Endodermal cell (in vitro differentiated cells): ENCODE results near the gene ARID4B. TPM values are rescaled to one million over a fixed set of nuclear protein-coding genes. Genes with fewer than 3 reads are reported as not detected.

Experiments used
- DNase-seq: peaks from one replicate; pipeline ENCODE4 v3.0.0-alpha.2; 2017
- H3K27ac ChIP-seq: 2 replicates; pipeline ENCODE4 v1.5.1; 2013; ENCODE audit warnings: mild to moderate bottlenecking, low read depth, low read length, moderate library complexity
- H3K27me3 ChIP-seq: 2 replicates; pipeline ENCODE4 v1.6.1; 2013; ENCODE audit warnings: mild to moderate bottlenecking, low read length, moderate library complexity; ENCODE audit not compliant: insufficient read depth, control insufficient read depth, poor library complexity, severe bottlenecking
- H3K36me3 ChIP-seq: 2 replicates; pipeline ENCODE4 v1.7.0; 2013; ENCODE audit warnings: mild to moderate bottlenecking, low read length, moderate library complexity; ENCODE audit not compliant: control insufficient read depth, insufficient read depth
- H3K4me1 ChIP-seq: one replicate; pipeline ENCODE4 v1.7.0; 2013; ENCODE audit warnings: low read length; ENCODE audit not compliant: control insufficient read depth, insufficient read depth
- H3K4me3 ChIP-seq: 2 replicates; pipeline ENCODE4 v1.5.1; 2013; ENCODE audit warnings: mild to moderate bottlenecking, low read length, moderate library complexity
- H3K9ac ChIP-seq: 2 replicates; pipeline ENCODE4 v1.6.1; 2013; ENCODE audit warnings: mild to moderate bottlenecking, low read length, moderate library complexity; ENCODE audit not compliant: poor library complexity, severe bottlenecking; ENCODE audit errors: extremely low read depth
- H3K9me3 ChIP-seq: 2 replicates; pipeline ENCODE4 v1.6.1; 2013; ENCODE audit warnings: mild to moderate bottlenecking, low read length, moderate library complexity; ENCODE audit not compliant: control insufficient read depth
- H3K27ac Mint-ChIP-seq: 2 replicates; pipeline ENCODE4 v1.8.0; 2020; ENCODE audit warnings: mixed read lengths
- H3K27me3 Mint-ChIP-seq: 2 replicates; pipeline ENCODE4 v1.8.0; 2021; ENCODE audit warnings: mild to moderate bottlenecking, mixed read lengths; ENCODE audit not compliant: insufficient read depth
- H3K36me3 Mint-ChIP-seq: 2 replicates; pipeline ENCODE4 v1.8.0; 2020; ENCODE audit warnings: low read depth, mixed read lengths
- H3K4me1 Mint-ChIP-seq: 2 replicates; pipeline ENCODE4 v1.8.0; 2020; ENCODE audit warnings: mixed read lengths
- H3K4me3 Mint-ChIP-seq: 2 replicates; pipeline ENCODE4 v1.8.0; 2020; ENCODE audit warnings: mild to moderate bottlenecking, moderate library complexity, mixed read lengths
- H3K9me3 Mint-ChIP-seq: 2 replicates; pipeline ENCODE4 v1.8.0; 2020; ENCODE audit warnings: mild to moderate bottlenecking, mixed read lengths
- WGBS, 2 experiments: methylation state at CpG; one replicate each; pipeline versions ENCODE4 v1.1.5 to v1.1.7; 2013; ENCODE audit warnings: missing lambda C conversion rate in 2 of 2, mixed read lengths in 1 of 2; ENCODE audit not compliant: insufficient coverage in 1 of 2, insufficient read length in 1 of 2; 5-methylcytosine and 5-hydroxymethylcytosine counted together
- total RNA-seq, 2 donors: library from RNA; stranded (reverse); fragmentation: NEBNext Ultra II Directional in 1 of 2; extraction: Animal tissue kit (Norgen Biotek cat#: 25700) in 1 of 2; gene quantifications; 2 replicates in 1 of 2; 3 replicates in 1 of 2; pipeline ENCODE4 v1.2.1, GENCODE V29; 2021
- TF ChIP-seq, protein P1 (sequence below): fragments of 200-600 bp; sonication (generic); conservative IDR thresholded peaks from 2 replicates; pipeline ENCODE4 v1.5.0; 2021; ENCODE audit warnings: antibody characterized with exemption, mild to moderate bottlenecking

ARID4B gene
- total RNA-seq, 2 donors from 2014 or later, result 40.6 to 43.1 TPM

DNA sequence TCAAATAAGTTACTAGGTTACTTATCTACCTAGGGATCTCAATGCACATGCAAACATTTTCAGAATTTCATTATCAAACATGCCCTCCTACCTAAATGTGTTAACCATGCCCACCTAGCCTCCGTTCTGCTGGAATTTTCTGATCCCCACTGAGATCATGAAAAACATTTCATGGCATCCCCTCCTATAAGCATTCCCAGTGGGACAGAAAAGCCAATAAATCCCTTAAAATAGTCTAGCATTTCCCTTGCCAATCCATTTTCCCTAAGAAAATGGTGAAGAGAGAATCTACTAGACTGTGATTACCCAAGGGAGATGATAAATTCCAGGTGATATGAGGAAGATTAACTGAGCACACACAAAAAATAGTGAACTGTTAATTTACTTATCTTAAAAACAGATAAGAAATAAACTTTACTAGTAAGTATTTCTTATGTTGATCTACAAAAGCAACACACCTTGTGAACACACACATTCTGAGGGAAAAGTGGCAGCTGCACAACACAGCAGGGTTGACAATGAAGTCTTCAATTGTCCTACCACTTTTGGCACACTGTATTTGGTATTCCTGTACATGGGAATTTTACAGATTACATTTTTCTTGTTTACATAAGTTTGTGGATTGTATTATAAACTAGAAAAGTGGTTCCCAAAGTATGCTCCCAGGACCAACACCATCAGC is 49.6 kb downstream of the ARID4B start:
- Histone ChIP-seq H3K4me1 (peaks cover 10% of the 10 kb centered on the region), H3K9ac (no peak overlapping the region), H3K4me3 (peak overlapping the region; percentile 68), H3K36me3 (no peaks in the 10 kb centered on the region), H3K27ac (no peak overlapping the region), H3K27me3 (no peaks in the 10 kb centered on the region), H3K9me3 (no peaks in the 10 kb centered on the region)
- TF ChIP-seq, protein P1, sequence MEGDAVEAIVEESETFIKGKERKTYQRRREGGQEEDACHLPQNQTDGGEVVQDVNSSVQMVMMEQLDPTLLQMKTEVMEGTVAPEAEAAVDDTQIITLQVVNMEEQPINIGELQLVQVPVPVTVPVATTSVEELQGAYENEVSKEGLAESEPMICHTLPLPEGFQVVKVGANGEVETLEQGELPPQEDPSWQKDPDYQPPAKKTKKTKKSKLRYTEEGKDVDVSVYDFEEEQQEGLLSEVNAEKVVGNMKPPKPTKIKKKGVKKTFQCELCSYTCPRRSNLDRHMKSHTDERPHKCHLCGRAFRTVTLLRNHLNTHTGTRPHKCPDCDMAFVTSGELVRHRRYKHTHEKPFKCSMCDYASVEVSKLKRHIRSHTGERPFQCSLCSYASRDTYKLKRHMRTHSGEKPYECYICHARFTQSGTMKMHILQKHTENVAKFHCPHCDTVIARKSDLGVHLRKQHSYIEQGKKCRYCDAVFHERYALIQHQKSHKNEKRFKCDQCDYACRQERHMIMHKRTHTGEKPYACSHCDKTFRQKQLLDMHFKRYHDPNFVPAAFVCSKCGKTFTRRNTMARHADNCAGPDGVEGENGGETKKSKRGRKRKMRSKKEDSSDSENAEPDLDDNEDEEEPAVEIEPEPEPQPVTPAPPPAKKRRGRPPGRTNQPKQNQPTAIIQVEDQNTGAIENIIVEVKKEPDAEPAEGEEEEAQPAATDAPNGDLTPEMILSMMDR, result no peak
- Mint-ChIP-seq H3K9me3 (no peaks in the 10 kb centered on the region), H3K4me1 (peaks cover 50% of the 10 kb centered on the region), H3K36me3 (no peaks in the 10 kb centered on the region), H3K27ac (peak overlapping the region; percentile 83), H3K4me3 (no peak overlapping the region), H3K27me3 (no peaks in the 10 kb centered on the region)
- WGBS, 2 experiments, result 72 to 83% methylated on average over 1 of the region's 1 CpG
- no peak for DNase-seq

GRCh38 chr1:235277709-235278108 is 50.3 kb downstream of the ARID4B start:
- Histone ChIP-seq H3K36me3 (no peaks in the 10 kb centered on the region), H3K9ac (no peak overlapping the region), H3K4me1 (peaks cover 10% of the 10 kb centered on the region), H3K27ac (no peak overlapping the region), H3K4me3 (peak overlapping the region; percentile 68), H3K9me3 (no peaks in the 10 kb centered on the region), H3K27me3 (no peaks in the 10 kb centered on the region)
- no peak for DNase-seq
- H3K27me3 Mint-ChIP-seq, result no peaks in the 10 kb centered on the region
- no peak overlapping the region for H3K4me3 Mint-ChIP-seq
- H3K9me3 Mint-ChIP-seq, result no peaks in the 10 kb centered on the region
- peak overlapping the region; percentile 79 for H3K27ac Mint-ChIP-seq
- peaks cover 50% of the 10 kb centered on the region for H3K4me1 Mint-ChIP-seq
- H3K36me3 Mint-ChIP-seq, result no peaks in the 10 kb centered on the region
- TF ChIP-seq, protein P1, result no peak

- WGBS, 2 experiments, result 88 to 100% methylated on average over 1 to 6 of the region's 6 CpGs
- no peaks in the 10 kb centered on the region for H3K9me3 Mint-ChIP-seq
- H3K27ac Mint-ChIP-seq, result no peak overlapping the region
- no peak overlapping the region for H3K4me3 Mint-ChIP-seq
- peaks cover 41% of the 10 kb centered on the region for H3K4me1 Mint-ChIP-seq
- no peaks in the 10 kb centered on the region for H3K27me3 Mint-ChIP-seq
- Histone ChIP-seq H3K4me1 (peaks cover 5% of the 10 kb centered on the region), H3K4me3 (no peak overlapping the region), H3K9ac (no peak overlapping the region), H3K36me3 (no peaks in the 10 kb centered on the region), H3K9me3 (no peaks in the 10 kb centered on the region), H3K27me3 (no peaks in the 10 kb centered on the region), H3K27ac (no peak overlapping the region)
- TF ChIP-seq, protein P1, result no peak
- no peak for DNase-seq
- H3K36me3 Mint-ChIP-seq, result peaks cover 3% of the 10 kb centered on the region
These were observed 52.1 kb downstream of the ARID4B start for GRCh38 chr1:235275836-235276235.
